HG03442 (cell line): ENCODE measurements around the gene RAB32.

ENCODE experiments used
- ATAC-seq: cut with Tn5 transposase; IDR thresholded peaks from one replicate; pipeline ENCODE4 v1.9.1; 2021; ENCODE audit warnings: mild to moderate bottlenecking, moderate library complexity; ENCODE audit not compliant: unreplicated experiment

RAB32 gene

GRCh38 chr6:146581968-146582367, 38.3 kb downstream of the RAB32 start:
- no peak for ATAC-seq

GRCh38 chr6:146582857-146583256, 39.2 kb downstream of the RAB32 start:
- ATAC-seq: no peak

GRCh38 chr6:146583966-146584365, 40.3 kb downstream of the RAB32 start:
- ATAC-seq: no peak

GRCh38 chr6:146587459-146587858, 43.8 kb downstream of the RAB32 start:
- no peak for ATAC-seq

- no peak for ATAC-seq
Observed at GRCh38 chr6:146590492-146590891, 46.9 kb downstream of the RAB32 start.

- ATAC-seq: no peak
Observed at GRCh38 chr6:146592451-146592850, 48.8 kb downstream of the RAB32 start.

GRCh38 chr6:146593986-146594385, 50.4 kb downstream of the RAB32 start:
- ATAC-seq: no peak

- ATAC-seq: no peak
Observed at GRCh38 chr6:146594495-146594894, 50.9 kb downstream of the RAB32 start.

- no peak for ATAC-seq
Observed at GRCh38 chr6:146595972-146596731, 52.5 kb downstream of the RAB32 start.

GRCh38 chr6:146598772-146599405, 55.3 kb downstream of the RAB32 start, which contains the start of gene ADGB:
Gene ADGB, plus strand, starts transcription at chr6:146598972. Its CDS starts 69 bp downstream, at chr6:146599041.
- ATAC-seq: peak; percentile 52

- no peak for ATAC-seq
Observed at GRCh38 chr6:146601352-146601751, 57.7 kb downstream of the RAB32 start.

GRCh38 chr6:146602526-146602925, 58.9 kb downstream of the RAB32 start:
- no peak for ATAC-seq
